HG03060 (cell line): ENCODE data around the gene UBXN7.
A peak's percentile ranks its signal among the peaks of the same experiment; 100 is the strongest.
"Not testable (repeated sequence)": the region's sequence is repeated elsewhere in the genome, so short reads cannot be mapped to it uniquely, and the experiment has no call there.

Experiments used
- ATAC-seq: cut with Tn5 transposase; IDR thresholded peaks from one replicate; pipeline ENCODE4 v1.9.1; 2021; ENCODE audit warnings: low read depth, moderate number of reproducible peaks; ENCODE audit not compliant: unreplicated experiment

UBXN7 gene

DNA sequence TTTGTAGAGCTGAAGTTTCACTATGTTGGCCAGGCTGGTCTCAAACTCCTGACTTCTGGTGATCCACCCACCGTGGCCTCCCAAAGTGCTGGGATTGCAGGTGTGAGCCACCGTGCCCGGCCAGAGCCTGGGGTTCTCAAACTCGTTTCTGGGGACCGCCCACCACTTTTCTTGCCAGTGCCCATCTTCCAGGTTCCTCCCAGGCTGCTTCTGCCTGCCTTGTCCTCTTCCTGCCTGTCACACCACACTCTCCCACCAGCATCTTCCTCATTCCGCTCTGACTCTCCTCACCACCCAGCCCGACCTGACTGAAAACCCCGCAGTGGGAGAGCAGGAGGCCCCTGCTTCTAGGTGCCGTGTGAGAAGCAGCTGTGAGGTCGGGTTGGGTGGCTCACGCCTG is 111.1 kb downstream of the UBXN7 start:
- ATAC-seq, result no peak

DNA sequence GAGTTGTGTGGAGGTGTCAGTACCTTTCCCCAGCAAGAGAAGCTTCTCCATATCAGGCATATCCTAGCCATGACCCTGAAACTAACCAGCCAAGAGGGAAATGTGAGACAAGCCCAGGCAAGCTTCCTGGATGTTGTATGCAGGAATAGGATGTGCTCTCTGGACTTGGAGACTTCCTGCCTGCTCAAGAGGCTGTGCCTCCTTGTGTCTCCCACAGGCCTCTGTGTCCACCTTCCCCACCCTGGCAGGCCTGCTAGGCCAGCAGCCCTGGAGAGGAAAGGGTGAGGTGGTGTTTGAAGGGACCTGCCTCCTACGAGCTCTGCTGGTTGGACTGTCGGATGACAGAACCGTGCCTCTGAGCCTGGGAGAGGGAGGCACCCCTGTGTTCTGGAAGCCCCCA is 112.1 kb downstream of the UBXN7 start:
- no peak for ATAC-seq

DNA sequence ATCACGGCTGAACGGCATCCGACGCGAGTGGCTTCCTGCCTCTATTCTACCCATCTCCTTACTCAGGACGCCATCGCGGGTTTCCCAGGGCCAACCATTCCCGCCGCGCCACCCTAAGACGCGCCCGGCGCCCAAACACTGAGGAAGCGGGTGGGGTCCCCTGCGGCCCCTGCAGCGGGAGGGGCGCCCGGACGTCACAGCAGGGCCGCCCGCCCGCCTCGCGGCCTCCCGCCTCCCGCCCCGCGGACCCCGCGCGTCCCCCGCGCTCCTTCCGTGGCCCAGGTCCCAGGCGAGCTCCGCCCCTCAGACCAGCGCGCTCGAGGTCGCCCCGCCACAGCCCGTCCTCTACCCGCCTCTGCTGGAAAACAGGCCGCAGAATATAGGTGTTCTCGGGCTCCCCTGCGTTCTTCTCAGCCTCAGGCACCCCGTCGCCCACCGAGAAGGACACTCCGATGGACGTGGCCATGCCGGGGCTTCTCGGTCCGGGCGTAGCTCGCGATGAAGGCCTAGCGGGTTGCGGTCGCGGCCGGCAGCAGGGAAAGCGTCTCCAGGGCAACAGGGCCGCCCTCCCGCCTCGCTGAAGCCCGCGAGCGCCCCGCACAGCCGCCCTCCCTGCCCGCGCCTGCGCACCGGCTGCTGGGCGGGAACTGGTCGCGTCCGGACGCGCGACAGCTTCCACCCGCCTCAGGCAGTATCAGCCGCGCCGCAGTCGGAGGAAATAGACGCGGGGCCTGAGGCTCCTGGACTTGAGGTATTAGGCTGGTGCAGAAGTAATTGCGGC is 114.3 kb downstream of the UBXN7 start, which contains the start of gene DYNLT2B:
Gene DYNLT2B, minus strand, starts transcription at position 554 of the 781 bp plus-strand sequence. Its CDS starts 88 bp downstream, at position 466.
- ATAC-seq, result peak; percentile 55

DNA sequence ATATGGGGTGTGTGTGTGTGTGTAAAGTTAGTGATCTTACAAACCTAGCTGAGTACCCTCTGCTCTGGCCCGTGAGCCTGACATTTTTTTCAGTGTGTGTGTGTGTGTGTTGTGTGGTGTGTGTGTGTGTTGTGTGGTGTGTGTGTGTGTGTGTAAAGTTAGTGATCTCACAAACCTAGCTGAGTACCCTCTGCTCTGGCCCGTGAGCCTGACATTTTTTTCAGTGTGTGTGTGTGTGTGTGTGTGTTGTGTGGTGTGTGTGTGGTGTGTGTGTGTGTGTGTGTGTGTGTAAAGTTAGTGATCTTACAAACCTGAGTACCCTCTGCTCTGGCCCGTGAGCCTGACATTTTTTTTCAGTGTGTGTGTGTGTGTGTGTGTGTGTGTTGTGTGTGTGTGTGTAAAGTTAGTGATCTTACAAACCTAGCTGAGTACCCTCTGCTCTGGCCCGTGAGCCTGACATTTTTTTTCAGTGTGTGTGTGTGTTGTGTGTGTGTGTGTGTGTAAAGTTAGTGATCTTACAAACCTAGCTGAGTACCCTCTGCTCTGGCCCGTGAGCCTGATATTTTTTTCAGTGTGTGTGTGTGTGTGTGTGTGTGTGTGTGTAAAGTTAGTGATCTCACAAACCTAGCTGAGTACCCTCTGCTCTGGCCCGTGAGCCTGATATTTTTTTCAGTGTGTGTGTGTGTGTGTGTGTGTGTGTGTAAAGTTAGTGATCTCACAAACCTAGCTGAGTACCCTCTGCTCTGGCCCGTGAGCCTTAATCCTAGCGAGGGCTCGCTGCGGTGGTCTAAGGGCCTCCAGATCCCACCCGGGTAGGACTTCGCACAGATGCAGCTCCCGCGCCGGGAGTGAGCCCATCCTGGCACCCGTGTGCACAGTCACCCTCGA is 115.2 kb downstream of the UBXN7 start:
- ATAC-seq, result not testable (repeated sequence)

DNA sequence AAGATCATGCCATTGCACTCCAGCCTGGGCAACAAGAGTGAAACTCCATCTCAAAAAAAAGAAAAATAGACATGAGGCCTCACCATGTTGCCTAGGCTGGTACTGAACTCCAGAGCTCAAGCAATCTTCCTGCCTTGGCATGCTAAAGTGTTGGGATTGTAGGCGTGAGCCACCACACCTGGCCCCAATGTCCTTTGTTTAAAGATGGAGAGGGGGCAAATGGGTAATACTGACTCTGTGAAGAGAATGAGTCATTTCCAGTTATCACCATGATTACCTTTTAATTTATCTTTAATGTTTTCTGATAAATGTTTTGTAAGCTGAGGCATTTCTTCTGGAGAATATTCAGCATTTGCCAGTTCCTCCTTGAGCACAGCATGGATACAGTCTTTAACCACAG is 116.4 kb downstream of the UBXN7 start:
- ATAC-seq, result no peak

DNA sequence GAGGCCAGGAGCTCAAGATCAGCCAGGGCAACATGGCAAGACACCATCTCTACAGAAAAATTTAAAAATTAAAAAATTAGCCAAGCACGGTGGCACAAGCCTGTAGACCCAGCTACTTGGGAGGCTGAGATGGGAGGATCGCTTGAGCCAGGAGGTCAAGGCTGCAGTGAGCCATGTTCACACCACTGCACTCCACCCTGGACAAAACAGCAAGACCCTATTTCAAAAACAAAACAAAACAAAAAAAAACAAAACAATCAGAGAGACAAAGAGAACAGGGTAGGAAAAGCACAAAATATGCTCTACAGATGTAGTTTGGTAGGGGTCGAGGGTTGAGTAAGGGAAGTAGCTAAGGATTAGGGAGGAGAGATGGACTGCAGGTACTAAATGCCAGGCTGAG is 117.6 kb downstream of the UBXN7 start:
- no peak for ATAC-seq

DNA sequence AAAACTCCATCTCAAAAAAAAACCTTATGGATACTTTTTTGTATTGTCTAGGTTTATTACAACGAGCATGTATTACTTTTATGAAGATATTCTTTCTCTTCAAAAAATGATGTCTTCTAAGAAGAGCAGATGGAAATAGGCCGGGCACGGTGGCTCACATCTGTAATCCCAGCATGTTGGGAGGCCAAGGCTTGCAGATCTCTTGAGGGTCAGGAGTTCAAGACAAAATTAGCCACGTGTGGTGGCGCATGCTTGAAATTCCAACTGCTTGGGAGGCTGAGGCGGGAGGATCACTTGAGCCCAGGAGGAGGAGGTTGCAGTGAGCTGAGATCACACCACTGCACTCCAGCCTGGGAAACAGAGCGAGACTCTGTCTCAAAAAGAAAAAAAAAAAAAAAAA is 118.1 kb downstream of the UBXN7 start:
- ATAC-seq, result not testable (repeated sequence)

DNA sequence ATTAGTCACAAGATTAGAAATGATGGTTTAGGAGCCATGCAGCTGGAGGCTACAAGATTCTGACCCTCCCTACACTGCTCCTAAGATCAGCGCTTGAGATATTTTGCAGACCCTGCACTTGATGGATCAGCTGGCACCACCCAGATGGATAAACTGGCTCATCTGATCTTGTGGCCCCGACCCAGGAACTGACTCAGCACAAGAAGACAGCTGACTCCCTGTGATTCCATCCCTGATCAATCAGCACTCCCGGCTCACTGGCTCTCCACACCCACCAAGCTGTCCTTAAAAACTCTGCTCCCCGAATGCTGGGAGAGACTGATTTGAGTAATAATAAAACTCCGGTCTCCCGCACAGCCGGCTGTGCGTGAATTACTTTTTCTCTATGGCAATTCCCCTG is 129.3 kb downstream of the UBXN7 start:
- not testable (repeated sequence) for ATAC-seq

DNA sequence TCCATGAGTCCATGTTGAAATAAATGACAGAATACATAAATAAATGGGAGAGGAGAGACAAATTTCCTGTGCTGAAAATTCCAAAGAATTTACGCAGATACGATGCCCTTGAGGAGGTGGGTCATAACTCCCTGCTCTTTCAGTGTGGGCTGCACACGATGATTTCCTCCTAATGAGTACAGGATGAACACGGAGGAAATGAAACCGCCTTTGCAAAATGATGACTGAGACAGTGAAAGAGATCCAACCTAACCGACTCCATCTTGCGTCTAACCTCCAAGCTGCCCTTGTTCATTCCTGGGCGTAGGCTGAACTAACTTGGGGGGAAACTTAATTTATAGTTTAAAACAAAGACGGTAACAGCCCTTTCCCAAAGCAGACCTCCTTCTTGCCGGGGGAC is 129.7 kb downstream of the UBXN7 start:
- not testable (repeated sequence) for ATAC-seq

DNA sequence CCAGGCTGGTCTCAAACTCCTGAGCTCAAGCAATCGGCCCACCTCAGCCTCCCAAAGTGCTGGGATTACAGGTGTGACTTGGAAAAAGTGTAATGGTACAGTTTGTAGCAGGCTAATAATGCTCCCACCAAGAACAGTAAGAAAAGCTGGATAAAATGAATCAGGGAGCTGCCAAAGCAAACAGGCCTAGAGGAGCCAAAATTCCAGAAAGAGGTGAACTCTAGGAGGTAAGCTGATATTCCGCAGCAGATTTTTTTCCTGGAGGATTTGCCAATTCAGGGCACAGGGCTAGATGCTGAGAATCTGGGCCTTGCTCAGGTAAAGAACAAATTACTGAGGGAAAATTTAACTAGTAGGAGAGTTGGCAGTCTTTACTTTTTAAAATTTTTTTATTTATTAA is 133.7 kb downstream of the UBXN7 start:
- no peak for ATAC-seq
